ENCODE data around the gene FAM219B. TPM values are rescaled to one million over a fixed set of nuclear protein-coding genes. Genes with fewer than 3 reads are reported as not detected.

The FAM219B gene
- total and polyA plus RNA-seq, 2 donors from 2014 or later, result 41.7 to 76.5 TPM

DNA sequence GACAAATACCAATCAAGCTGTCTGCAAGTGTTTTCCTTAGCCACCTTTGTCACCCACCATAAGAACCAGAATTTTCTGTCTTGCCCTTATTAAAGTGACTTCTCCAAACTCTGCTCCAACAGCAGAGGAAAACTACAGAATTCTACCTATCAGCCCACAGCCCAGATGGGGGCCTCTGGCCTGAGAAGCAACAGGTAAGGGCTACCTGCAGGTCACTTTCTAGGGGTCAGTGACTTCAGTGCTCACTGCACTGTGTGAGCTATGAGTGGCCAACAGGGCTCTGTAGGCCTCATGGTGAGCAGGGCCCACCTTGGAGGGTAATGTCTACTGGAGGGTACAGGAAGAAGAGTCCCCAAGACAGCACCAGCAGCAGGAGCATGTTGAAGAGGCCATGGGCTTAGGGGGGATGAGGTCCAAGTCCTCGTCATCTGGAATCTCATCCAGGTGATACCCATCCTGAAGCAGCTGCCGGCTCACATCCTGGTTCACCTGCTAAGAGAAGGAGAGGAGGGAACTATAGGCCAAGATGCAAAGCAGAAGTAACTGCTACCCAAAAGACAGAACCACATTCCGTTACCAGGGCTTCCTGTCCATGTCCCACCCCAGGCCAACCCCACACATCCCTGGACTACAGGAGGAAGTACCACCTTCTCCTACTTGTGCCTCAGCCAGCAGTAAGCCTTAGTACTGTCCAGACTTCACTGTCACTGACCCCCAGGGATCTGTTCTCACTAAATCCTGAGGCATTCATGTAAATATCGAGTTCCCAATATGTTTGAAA lies 4.2 kb downstream of the FAM219B start:
- Histone ChIP-seq H3K36me3 (ENCODE audit: control insufficient read depth in 2 of 3, insufficient read depth in 3 of 3, low read length in 3 of 3) (peaks cover 3 to 33% (median 30%) of the 10 kb centered on the region in 3 donors), H3K4me3 (ENCODE audit: low read length in 3 of 3) (no peak overlapping the region), H3K9me3 (ENCODE audit: control insufficient read depth in 2 of 3, insufficient read depth in 1 of 3, low read length in 3 of 3) (no peaks in the 10 kb centered on the region), H3K9ac (ENCODE audit: low read length in 3 of 3) (no peak overlapping the region), H3K27me3 (ENCODE audit: control insufficient read depth, insufficient read depth, low read length) (no peaks in the 10 kb centered on the region), H3K27ac (ENCODE audit: low read depth in 2 of 2, low read length in 2 of 2) (no peak overlapping the region), H3K4me1 (ENCODE audit: control insufficient read depth in 2 of 3, insufficient read depth in 2 of 3, low read depth in 1 of 3, low read length in 3 of 3) (peaks cover 3 to 22% (median 6%) of the 10 kb centered on the region in 3 donors)
- FAIRE-seq (no peak), DNase-seq (no peak)
- intact Hi-C loops (cut with DNase I), result no loop called here
- TF ChIP-seq, protein P1, sequence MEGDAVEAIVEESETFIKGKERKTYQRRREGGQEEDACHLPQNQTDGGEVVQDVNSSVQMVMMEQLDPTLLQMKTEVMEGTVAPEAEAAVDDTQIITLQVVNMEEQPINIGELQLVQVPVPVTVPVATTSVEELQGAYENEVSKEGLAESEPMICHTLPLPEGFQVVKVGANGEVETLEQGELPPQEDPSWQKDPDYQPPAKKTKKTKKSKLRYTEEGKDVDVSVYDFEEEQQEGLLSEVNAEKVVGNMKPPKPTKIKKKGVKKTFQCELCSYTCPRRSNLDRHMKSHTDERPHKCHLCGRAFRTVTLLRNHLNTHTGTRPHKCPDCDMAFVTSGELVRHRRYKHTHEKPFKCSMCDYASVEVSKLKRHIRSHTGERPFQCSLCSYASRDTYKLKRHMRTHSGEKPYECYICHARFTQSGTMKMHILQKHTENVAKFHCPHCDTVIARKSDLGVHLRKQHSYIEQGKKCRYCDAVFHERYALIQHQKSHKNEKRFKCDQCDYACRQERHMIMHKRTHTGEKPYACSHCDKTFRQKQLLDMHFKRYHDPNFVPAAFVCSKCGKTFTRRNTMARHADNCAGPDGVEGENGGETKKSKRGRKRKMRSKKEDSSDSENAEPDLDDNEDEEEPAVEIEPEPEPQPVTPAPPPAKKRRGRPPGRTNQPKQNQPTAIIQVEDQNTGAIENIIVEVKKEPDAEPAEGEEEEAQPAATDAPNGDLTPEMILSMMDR (IDR thresholded peaks at IDR 0.05; ENCODE audit: borderline replicate concordance, extremely low read depth, insufficient read depth), result no peak

DNA sequence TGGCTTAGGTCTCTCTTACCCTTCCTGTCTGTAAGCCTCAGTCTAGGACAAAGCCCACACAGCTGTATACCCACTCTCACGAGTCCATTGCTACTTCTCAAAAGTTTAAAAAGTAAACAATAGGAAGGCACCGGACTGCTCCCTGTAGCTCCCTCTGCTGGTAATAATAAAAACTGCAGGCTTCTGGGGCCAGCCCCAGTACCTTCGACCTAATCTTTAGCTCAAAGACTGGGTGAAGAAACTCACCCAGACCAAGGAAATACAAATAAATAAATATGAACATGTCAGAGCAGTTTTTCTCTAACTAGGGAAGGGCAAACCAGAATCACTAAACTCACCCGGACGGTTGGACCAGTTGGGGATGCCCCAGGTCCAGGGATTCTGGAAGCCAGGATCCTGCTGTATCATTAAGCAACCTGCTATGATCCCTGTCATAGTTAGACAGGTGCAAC lies 5.0 kb downstream of the FAM219B start:
- Histone ChIP-seq H3K9ac (ENCODE audit: low read length in 3 of 3) (no peak overlapping the region), H3K4me3 (ENCODE audit: low read length in 3 of 3) (no peak overlapping the region), H3K27ac (ENCODE audit: low read depth in 2 of 2, low read length in 2 of 2) (no peak overlapping the region), H3K4me1 (ENCODE audit: control insufficient read depth in 2 of 3, insufficient read depth in 2 of 3, low read depth in 1 of 3, low read length in 3 of 3) (peaks cover 3 to 18% (median 3%) of the 10 kb centered on the region in 3 donors), H3K36me3 (ENCODE audit: control insufficient read depth in 2 of 3, insufficient read depth in 3 of 3, low read length in 3 of 3) (peaks cover 3 to 39% (median 30%) of the 10 kb centered on the region in 3 donors), H3K9me3 (ENCODE audit: control insufficient read depth in 2 of 3, insufficient read depth in 1 of 3, low read length in 3 of 3) (no peaks in the 10 kb centered on the region), H3K27me3 (ENCODE audit: control insufficient read depth, insufficient read depth, low read length) (no peaks in the 10 kb centered on the region)
- TF ChIP-seq, protein P1 (IDR thresholded peaks at IDR 0.05; ENCODE audit: borderline replicate concordance, extremely low read depth, insufficient read depth), result peak; percentile 69
- intact Hi-C loops (cut with DNase I), result no loop called here
- DNase-seq (peak in 4 of 5 donors; percentile 56 to 71 (median 66)), FAIRE-seq (no peak)

DNA sequence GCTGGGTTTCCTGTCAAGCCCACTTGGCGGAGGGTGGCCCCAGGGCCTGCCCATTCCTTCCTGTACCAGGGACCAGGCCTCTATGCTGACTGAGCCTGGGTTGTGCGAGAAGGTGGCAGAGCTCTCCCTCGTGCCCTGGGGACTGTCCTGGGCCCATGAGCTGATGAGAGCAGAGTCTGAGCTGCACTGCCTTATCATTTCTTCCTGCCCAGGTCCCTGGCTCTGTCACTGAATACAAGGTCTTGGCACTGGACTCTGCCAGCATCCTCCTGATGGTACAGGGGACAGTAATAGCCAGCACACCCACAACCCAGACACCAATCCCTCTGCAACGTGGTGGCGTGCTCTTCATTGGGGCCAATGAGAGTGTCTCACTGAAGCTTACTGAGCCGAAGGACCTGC lies 9.3 kb downstream of the FAM219B start:
- H3K4me1 ChIP-seq (ENCODE audit: control insufficient read depth in 2 of 3, insufficient read depth in 2 of 3, low read depth in 1 of 3, low read length in 3 of 3), result peaks cover 0 to 9% (median 3%) of the 10 kb centered on the region in 3 donors
- DNase-seq (no peak), FAIRE-seq (no peak)
- no peak overlapping the region for H3K9ac ChIP-seq (ENCODE audit: low read length in 3 of 3)
- H3K9me3 ChIP-seq (ENCODE audit: control insufficient read depth in 2 of 3, insufficient read depth in 1 of 3, low read length in 3 of 3), result no peaks in the 10 kb centered on the region
- TF ChIP-seq, protein P1 (IDR thresholded peaks at IDR 0.05; ENCODE audit: borderline replicate concordance, extremely low read depth, insufficient read depth), result no peak
- H3K4me3 ChIP-seq (ENCODE audit: low read length in 3 of 3), result no peak overlapping the region
- intact Hi-C loops (cut with DNase I), result no loop called here
- H3K36me3 ChIP-seq (ENCODE audit: control insufficient read depth in 2 of 3, insufficient read depth in 3 of 3, low read length in 3 of 3), result peaks cover 0 to 30% (median 16%) of the 10 kb centered on the region in 3 donors
- no peaks in the 10 kb centered on the region for H3K27me3 ChIP-seq (ENCODE audit: control insufficient read depth, insufficient read depth, low read length)
- H3K27ac ChIP-seq (ENCODE audit: low read depth in 2 of 2, low read length in 2 of 2), result no peak overlapping the region

All from kidney (tissue), 14 donors.